BJ (cell line): ENCODE data around the gene CDKAL1. TPM values are rescaled to one million over a fixed set of nuclear protein-coding genes. Genes with fewer than 3 reads are reported as not detected.
"Not testable (repeated sequence)": the region's sequence is repeated elsewhere in the genome, so short reads cannot be mapped to it uniquely, and the experiment has no call there.

Experiments used
- CTCF ChIA-PET: fragments of 350-600 bp; formaldehyde crosslinking; extraction: SDS; loops from one replicate; lab custom pipeline; 2021; ENCODE audit warnings: antibody characterized with exemption, inconsistent platforms; lab: Yijun Ruan, JAX
- POLR2A ChIA-PET: fragments of 300-600 bp; sonication (Branson Sonifier 250); formaldehyde crosslinking; extraction: SDS; loops from one replicate; lab custom pipeline; 2021; ENCODE audit warnings: antibody characterized with exemption; lab: Charles Lee
- DNase-seq: peaks from one replicate; pipeline ENCODE4 v3.0.0-alpha.2; 2011; ENCODE audit warnings: low read depth
- H3K27me3 ChIP-seq: 2 replicates; pipeline ENCODE4 v1.6.0; 2011; ENCODE audit warnings: low read length; ENCODE audit not compliant: control insufficient read depth, insufficient read depth
- H3K36me3 ChIP-seq: 2 replicates; pipeline ENCODE4 v1.5.1; 2011; ENCODE audit warnings: low read length; ENCODE audit not compliant: control insufficient read depth, insufficient read depth
- H3K4me3 ChIP-seq: 2 replicates; pipeline ENCODE4 v1.5.1; 2011; ENCODE audit warnings: low read depth, mild to moderate bottlenecking, control low read depth, low read length
- CTCF ChIP-seq: IDR thresholded peaks from 2 replicates; pipeline ENCODE4 v1.5.1; 2011; ENCODE audit warnings: low read depth, mild to moderate bottlenecking, control low read depth, inconsistent platforms, low read length, moderate library complexity; ENCODE audit not compliant: insufficient read depth
- polyA plus RNA-seq: library from polyadenylated mRNA; depleted of rRNA; stranded (reverse); fragments of >200 nt; gene quantifications from 2 replicates; pipeline ENCODE4 v1.2.3, GENCODE V29; 2011

The CDKAL1 gene
- polyA plus RNA-seq, 1 experiment: 3.8 TPM

- DNase-seq: peak; percentile 23
- no peak for TF ChIP-seq CTCF
- POLR2A ChIA-PET: no interaction called here
- Histone ChIP-seq H3K4me3 (no peak overlapping the region), H3K36me3 (no peaks in the 10 kb centered on the region), H3K27me3 (no peaks in the 10 kb centered on the region)
- CTCF ChIA-PET: no interaction called here
Observed at GRCh38 chr6:20921578-20921977, 387.3 kb downstream of the CDKAL1 start.

GRCh38 chr6:20922743-20923142, 388.5 kb downstream of the CDKAL1 start:
- Histone ChIP-seq H3K4me3 (no peak overlapping the region), H3K27me3 (no peaks in the 10 kb centered on the region), H3K36me3 (no peaks in the 10 kb centered on the region)
- POLR2A ChIA-PET: no interaction called here
- CTCF ChIA-PET: no interaction called here
- no peak for TF ChIP-seq CTCF
- DNase-seq: no peak

- H3K36me3 ChIP-seq, CTCF ChIA-PET, H3K4me3 ChIP-seq, POLR2A ChIA-PET, DNase-seq, H3K27me3 ChIP-seq: not testable (repeated sequence)
Observed at GRCh38 chr6:20924094-20924493, 389.8 kb downstream of the CDKAL1 start.

GRCh38 chr6:20924911-20925543, 390.8 kb downstream of the CDKAL1 start:
- ChIA-PET POLR2A (no interaction called here), CTCF (no interaction called here)
- no peaks in the 10 kb centered on the region for H3K36me3 ChIP-seq
- no peak for TF ChIP-seq CTCF
- H3K27me3 ChIP-seq: no peaks in the 10 kb centered on the region
- peak; percentile 71 for DNase-seq
- no peak overlapping the region for H3K4me3 ChIP-seq

- no peaks in the 10 kb centered on the region for H3K27me3 ChIP-seq
- POLR2A ChIA-PET: no interaction called here
Observed at GRCh38 chr6:20927130-20927860, 393.0 kb downstream of the CDKAL1 start.

More at GRCh38 chr6:20927130-20927860, 393.0 kb downstream of the CDKAL1 start:
- Histone ChIP-seq H3K36me3 (no peaks in the 10 kb centered on the region), H3K4me3 (no peak overlapping the region)
- DNase-seq: no peak
- CTCF ChIA-PET: interaction anchor here (0.6 to 1.2 kb wide), 2 partner anchors 13 to 22 kb away, joined by 3 read pairs; no protein-coding TSS in a partner anchor
- TF ChIP-seq CTCF: no peak
